HCT116 (cell line): Measurements from ENCODE around the gene UBE2D2. TPM values are rescaled to one million over a fixed set of nuclear protein-coding genes. Genes with fewer than 3 reads are reported as not detected.
A peak's percentile ranks its signal among the peaks of the same experiment; 100 is the strongest.

Experiments
- ATAC-seq: fragments of 200-7000 bp; cut with Tn5 transposase; 2 replicates; pipeline ENCODE4 v1.9.1; 2020; ENCODE audit warnings: mild to moderate bottlenecking, moderate library complexity
- BruUV-seq: library from RNA; stranded (reverse); fragments of 400-500 nt; replicated peaks from 2 replicates; lab custom pipeline; 2021; lab: Mats Ljungman, UMichigan
- CTCF ChIA-PET: fragments of 300-600 bp; sonication (Branson Sonifier 250); formaldehyde crosslinking; loops from one replicate; lab custom pipeline; 2021; ENCODE audit warnings: antibody characterized with exemption; lab: Charles Lee
- POLR2A ChIA-PET: fragments of 300-600, 350-600 bp; sonication (Branson Sonifier 250); formaldehyde crosslinking; loops from one replicate; lab custom pipeline; 2021; ENCODE audit warnings: antibody characterized with exemption; lab: Charles Lee
- RAD21 ChIA-PET, 2 experiments: fragments of 300-600 bp; sonication (Branson Sonifier 250); formaldehyde crosslinking; loops; one replicate each; lab custom pipeline; 2023; ENCODE audit warnings: low total read pairs in 2 of 2; ENCODE audit not compliant: uncharacterized antibody in 2 of 2, unreplicated experiment in 2 of 2, low non-redundant PET in 1 of 2; lab: Charles Lee
- DNase-seq: peaks from one replicate; pipeline ENCODE4 v3.0.0-alpha.2; 2010; ENCODE audit warnings: low read depth, low spot score
- H2AFZ ChIP-seq: fragments of 200-600 bp; shearing (Covaris generic), sonication (generic); 2 replicates; pipeline ENCODE4 v1.6.1; 2017; ENCODE audit warnings: low read depth, mixed run types, mixed read lengths, antibody characterized with exemption, low read length; ENCODE audit not compliant: poor library complexity, severe bottlenecking
- H3K27ac ChIP-seq: 2 replicates; pipeline ENCODE4 v1.5.1; 2012; ENCODE audit warnings: low read depth, low read length
- H3K27me3 ChIP-seq: fragments of 200-600 bp; sonication (generic); 2 replicates; pipeline ENCODE4 v1.6.1; 2016; ENCODE audit warnings: mixed run types, low read length, mixed read lengths; ENCODE audit not compliant: insufficient read depth
- H3K36me3 ChIP-seq, 2 experiments: fragments of 200-500 bp in 1 of 2; fragments of 200-600 bp in 1 of 2; sonication (Bioruptor generic) in 1 of 2; sonication (generic) in 1 of 2; 2 replicates each; pipeline versions ENCODE4 v1.5.1 to v1.6.1; 2014 to 2016; ENCODE audit warnings: low read length in 2 of 2, inconsistent platforms in 1 of 2, mixed read lengths in 1 of 2, mixed run types in 1 of 2; ENCODE audit not compliant: insufficient read depth in 2 of 2, control insufficient read depth in 1 of 2
- H3K4me1 ChIP-seq, 2 experiments: fragments of 200-600 bp in 1 of 2; sonication (generic) in 1 of 2; 2 replicates each; pipeline versions ENCODE4 v1.5.1 to v1.6.1; 2012 to 2017; ENCODE audit warnings: low read length in 2 of 2, inconsistent platforms in 1 of 2, mild to moderate bottlenecking in 1 of 2, mixed read lengths in 1 of 2, mixed run types in 1 of 2, moderate library complexity in 1 of 2; ENCODE audit not compliant: insufficient read depth in 2 of 2, control insufficient read depth in 1 of 2
- H3K4me2 ChIP-seq: fragments of 200-600 bp; sonication (generic); 2 replicates; pipeline ENCODE4 v1.6.1; 2017; ENCODE audit warnings: mixed run types, low read length, mixed read lengths
- H3K4me3 ChIP-seq, 2 experiments: fragments of 200-600 bp in 1 of 2; sonication (generic) in 1 of 2; replicated peaks in 1 of 2; 2 replicates each; pipeline ENCODE4 v1.5.1; 2011 to 2016; ENCODE audit warnings: low read length in 2 of 2, control low read depth in 1 of 2, low read depth in 1 of 2, mild to moderate bottlenecking in 1 of 2, mixed read lengths in 1 of 2, mixed run types in 1 of 2
- H3K79me2 ChIP-seq: fragments of 200-600 bp; sonication (generic); 2 replicates; pipeline ENCODE4 v1.6.1; 2017; ENCODE audit warnings: mild to moderate bottlenecking, mixed run types, low read length, moderate library complexity, mixed read lengths; ENCODE audit not compliant: insufficient read depth
- H3K9ac ChIP-seq: fragments of 200-600 bp; sonication (generic); 2 replicates; pipeline ENCODE4 v1.6.1; 2016; ENCODE audit warnings: low read length, mixed read lengths
- H3K9me2 ChIP-seq: fragments of 200-600 bp; sonication (generic), shearing (Covaris generic); 2 replicates; pipeline ENCODE4 v1.6.1; 2017; ENCODE audit warnings: mixed run types, mild to moderate bottlenecking, moderate library complexity; ENCODE audit not compliant: insufficient read depth
- H3K9me3 ChIP-seq, 2 experiments: fragments of 200-500 bp in 1 of 2; fragments of 200-600 bp in 1 of 2; sonication (Bioruptor generic) in 1 of 2; sonication (generic) in 1 of 2; 2 replicates each; pipeline ENCODE4 v1.6.1; 2014 to 2017; ENCODE audit warnings: low read length in 2 of 2, mixed read lengths in 2 of 2, inconsistent platforms in 1 of 2, low read depth in 1 of 2, mild to moderate bottlenecking in 1 of 2, mixed run types in 1 of 2, moderate library complexity in 1 of 2; ENCODE audit not compliant: control insufficient read depth in 1 of 2, insufficient read depth in 1 of 2
- H4K20me1 ChIP-seq: fragments of 200-600 bp; sonication (generic), shearing (Covaris generic); 2 replicates; pipeline ENCODE4 v1.6.1; 2017; ENCODE audit warnings: mixed run types, mild to moderate bottlenecking, moderate library complexity; ENCODE audit not compliant: insufficient read depth
- CBX3 ChIP-seq: IDR thresholded peaks from 2 replicates; pipeline ENCODE4 v1.6.1; 2012; ENCODE audit warnings: low read depth
- CTCF ChIP-seq, 3 experiments: fragments of 200-600 bp in 1 of 3; sonication (generic) in 1 of 3; IDR thresholded peaks in 2 of 3; conservative IDR thresholded peaks in 1 of 3; 2 replicates each; pipeline ENCODE4 v1.5.1; 2012 to 2017; ENCODE audit warnings: low read depth in 2 of 3, low read length in 2 of 3, antibody characterized with exemption in 1 of 3, borderline replicate concordance in 1 of 3, control low read depth in 1 of 3, mild to moderate bottlenecking in 1 of 3, mixed read lengths in 1 of 3, mixed run types in 1 of 3, moderate library complexity in 1 of 3; ENCODE audit not compliant: insufficient read depth in 1 of 3
- EZH2 ChIP-seq: fragments of 200-600 bp; sonication (generic); IDR thresholded peaks from 2 replicates; pipeline ENCODE4 v1.6.1; 2017; ENCODE audit warnings: antibody characterized with exemption, mixed run types
- EZH2phosphoT487 ChIP-seq: fragments of 200-600 bp; IDR thresholded peaks from 2 replicates; pipeline ENCODE4 v1.6.1; 2018; ENCODE audit warnings: antibody characterized with exemption, borderline replicate concordance
- FOSL1 ChIP-seq: IDR thresholded peaks from 2 replicates; pipeline ENCODE4 v1.6.1; 2012; ENCODE audit warnings: low read depth
- POLR2A ChIP-seq: IDR thresholded peaks from 2 replicates; pipeline ENCODE4 v1.7.0; 2011; ENCODE audit warnings: borderline replicate concordance; ENCODE audit not compliant: insufficient read depth, insufficient read length; ENCODE audit errors: extremely low read depth
- POLR2AphosphoS5 ChIP-seq: IDR thresholded peaks from 2 replicates; pipeline ENCODE4 v1.6.1; 2011; ENCODE audit warnings: mild to moderate bottlenecking, low read depth, low read length, moderate library complexity
- RAD21 ChIP-seq: IDR thresholded peaks from 2 replicates; pipeline ENCODE4 v1.6.1; 2012; ENCODE audit warnings: low read depth, mild to moderate bottlenecking
- SP1 ChIP-seq: IDR thresholded peaks from 2 replicates; pipeline ENCODE4 v1.6.1; 2012; ENCODE audit warnings: low read depth
- SRF ChIP-seq: IDR thresholded peaks from 2 replicates; pipeline ENCODE4 v1.6.1; 2012; ENCODE audit warnings: low read depth
- TCF7L2 ChIP-seq: IDR thresholded peaks from 2 replicates; pipeline ENCODE4 v1.7.0; 2011; ENCODE audit warnings: borderline replicate concordance, inconsistent platforms; ENCODE audit not compliant: insufficient read depth, insufficient read length; ENCODE audit errors: extremely low read depth
- YY1 ChIP-seq: IDR thresholded peaks from 2 replicates; pipeline ENCODE4 v1.6.1; 2011; ENCODE audit warnings: low read length, low read depth, moderate library complexity, mild to moderate bottlenecking; ENCODE audit not compliant: insufficient replicate concordance; ENCODE audit errors: extremely low read depth
- ZBTB33 ChIP-seq: IDR thresholded peaks from 2 replicates; pipeline ENCODE4 v1.6.1; 2011; ENCODE audit warnings: mild to moderate bottlenecking, low read length, moderate library complexity; ENCODE audit not compliant: insufficient replicate concordance; ENCODE audit errors: extremely low read depth
- ZFX ChIP-seq: fragments of 450-650 bp; IDR thresholded peaks from 2 replicates; pipeline ENCODE4 v1.6.1; 2017
- ZNF274 ChIP-seq: fragments of 200-500 bp; sonication (Bioruptor generic); IDR thresholded peaks from 2 replicates; pipeline ENCODE4 v1.6.1; 2014; ENCODE audit warnings: mild to moderate bottlenecking, low read depth, low read length, inconsistent platforms
- intact Hi-C: fragments of 100-400 bp; cut with micrococcal nuclease; formaldehyde crosslinking; loops from 2 replicates; pipeline ENCODE4 v1.10.0; 2022
- total RNA-seq: library from RNA; stranded (reverse); gene quantifications from one replicate; pipeline ENCODE4 v1.2.1, GENCODE V29; 2021; ENCODE audit not compliant: unreplicated experiment

UBE2D2 gene
- total RNA-seq, 1 experiment from 2014 or later, result 140 TPM

GRCh38 chr5:139640421-139641115, 79.4 kb downstream of the UBE2D2 start:
- no peak for TF ChIP-seq RAD21
- no peak for TF ChIP-seq EZH2phosphoT487
- no peak for TF ChIP-seq YY1
- TF ChIP-seq SRF, result no peak
- no peak for TF ChIP-seq ZBTB33
- TF ChIP-seq FOSL1, result no peak
- TF ChIP-seq EZH2, result no peak
- no peak for TF ChIP-seq POLR2AphosphoS5
- TF ChIP-seq ZFX, result no peak
- TF ChIP-seq CBX3, result no peak
- no peak for TF ChIP-seq ZNF274
- no peak for TF ChIP-seq TCF7L2
- no peak for TF ChIP-seq POLR2A
- TF ChIP-seq SP1, result no peak
- TF ChIP-seq CTCF (IDR thresholded peaks at IDR 0.05 in 2 of 3, conservative IDR thresholded peaks at IDR 0.05 in 1 of 3; ENCODE audit: borderline replicate concordance in 1 of 3, insufficient read depth in 1 of 3, low read depth in 2 of 3, low read length in 2 of 3), result no peak
- peaks cover 68 to 92% of the 10 kb centered on the region in 2 experiments for H3K4me1 ChIP-seq
- no peaks in the 10 kb centered on the region for H3K9me2 ChIP-seq
- H3K79me2 ChIP-seq, result no peaks in the 10 kb centered on the region
- POLR2A ChIA-PET, result no interaction called here
- no peaks in the 10 kb centered on the region for H3K9me3 ChIP-seq
- DNase-seq (no peak), ATAC-seq (no peak)
- H2AFZ ChIP-seq, result no peak overlapping the region
- no peaks in the 10 kb centered on the region for H3K27me3 ChIP-seq
- RAD21 ChIA-PET, result no interaction called here
- H4K20me1 ChIP-seq, result no peaks in the 10 kb centered on the region
- no TSS peak for BruUV-seq
- intact Hi-C loops, result no loop called here
- H3K9ac ChIP-seq, result no peak overlapping the region
- H3K36me3 ChIP-seq, result no peaks in the 10 kb centered on the region
- CTCF ChIA-PET, result no interaction called here
- no peak overlapping the region for H3K4me3 ChIP-seq
- H3K27ac ChIP-seq, result no peak overlapping the region
- peak overlapping the region; percentile 20; the same call in 1 of the 2 replicates for H3K4me2 ChIP-seq
